GM18858 (cell line): Measurements from ENCODE around the gene OLIG1.

ENCODE experiments used
- ATAC-seq: cut with Tn5 transposase; IDR thresholded peaks from one replicate; pipeline ENCODE4 v1.9.1; 2021; ENCODE audit not compliant: unreplicated experiment

Gene OLIG1

GRCh38 chr21:33069994-33070743 is at the start of gene OLIG1:
OLIG1 (plus strand) TSS chr21:33070141; CDS start chr21:33070247, 106 bp downstream.
- no peak for ATAC-seq

- no peak for ATAC-seq
These were observed 49.3 kb upstream of the OLIG1 start for GRCh38 chr21:33020558-33021100.

GRCh38 chr21:33021150-33021549 is 48.8 kb upstream of the OLIG1 start:
- no peak for ATAC-seq

- ATAC-seq: no peak
These were observed 48.3 kb upstream of the OLIG1 start for GRCh38 chr21:33021667-33022066.

- no peak for ATAC-seq
These were observed 47.5 kb upstream of the OLIG1 start for GRCh38 chr21:33022489-33022827.

GRCh38 chr21:33022828-33023573 is 46.9 kb upstream of the OLIG1 start:
- no peak for ATAC-seq

- no peak for ATAC-seq
These were observed 46.3 kb upstream of the OLIG1 start for GRCh38 chr21:33023574-33024200.

- ATAC-seq: no peak
These were observed 45.5 kb upstream of the OLIG1 start for GRCh38 chr21:33024201-33025103.

- ATAC-seq: no peak
These were observed 44.8 kb upstream of the OLIG1 start for GRCh38 chr21:33025106-33025488.

- ATAC-seq: no peak
These were observed 44.2 kb upstream of the OLIG1 start, which contains the start of gene OLIG2 for GRCh38 chr21:33025489-33026442. OLIG2 (plus strand) TSS chr21:33025935; CDS start chr21:33026863, 928 bp downstream.

- no peak for ATAC-seq
These were observed 43.5 kb upstream of the OLIG1 start for GRCh38 chr21:33026443-33026858.

GRCh38 chr21:33026878-33027400 is 43.0 kb upstream of the OLIG1 start:
- no peak for ATAC-seq

GRCh38 chr21:33027401-33028286 is 42.3 kb upstream of the OLIG1 start:
- no peak for ATAC-seq

GRCh38 chr21:33028287-33028670 is 41.7 kb upstream of the OLIG1 start:
- no peak for ATAC-seq

- ATAC-seq: no peak
These were observed 41.1 kb upstream of the OLIG1 start for GRCh38 chr21:33028773-33029384.

GRCh38 chr21:33029385-33029921 is 40.5 kb upstream of the OLIG1 start:
- ATAC-seq: no peak

GRCh38 chr21:33029975-33030461 is 39.9 kb upstream of the OLIG1 start:
- ATAC-seq: no peak
